HG03175 (cell line): Measurements from ENCODE around the gene STH.

ENCODE experiments used
- ATAC-seq: cut with Tn5 transposase; IDR thresholded peaks from one replicate; pipeline ENCODE4 v1.9.1; 2021; ENCODE audit warnings: mild to moderate bottlenecking, moderate library complexity; ENCODE audit not compliant: unreplicated experiment

Gene STH

GRCh38 chr17:46025060-46025459 is 26.0 kb downstream of the STH start:
- no peak for ATAC-seq

DNA sequence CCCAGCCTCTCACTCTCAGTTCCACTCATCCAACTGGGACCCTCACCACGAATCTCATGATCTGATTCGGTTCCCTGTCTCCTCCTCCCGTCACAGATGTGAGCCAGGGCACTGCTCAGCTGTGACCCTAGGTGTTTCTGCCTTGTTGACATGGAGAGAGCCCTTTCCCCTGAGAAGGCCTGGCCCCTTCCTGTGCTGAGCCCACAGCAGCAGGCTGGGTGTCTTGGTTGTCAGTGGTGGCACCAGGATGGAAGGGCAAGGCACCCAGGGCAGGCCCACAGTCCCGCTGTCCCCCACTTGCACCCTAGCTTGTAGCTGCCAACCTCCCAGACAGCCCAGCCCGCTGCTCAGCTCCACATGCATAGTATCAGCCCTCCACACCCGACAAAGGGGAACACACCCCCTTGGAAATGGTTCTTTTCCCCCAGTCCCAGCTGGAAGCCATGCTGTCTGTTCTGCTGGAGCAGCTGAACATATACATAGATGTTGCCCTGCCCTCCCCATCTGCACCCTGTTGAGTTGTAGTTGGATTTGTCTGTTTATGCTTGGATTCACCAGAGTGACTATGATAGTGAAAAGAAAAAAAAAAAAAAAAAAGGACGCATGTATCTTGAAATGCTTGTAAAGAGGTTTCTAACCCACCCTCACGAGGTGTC is 26.6 kb downstream of the STH start:
- ATAC-seq: no peak

DNA sequence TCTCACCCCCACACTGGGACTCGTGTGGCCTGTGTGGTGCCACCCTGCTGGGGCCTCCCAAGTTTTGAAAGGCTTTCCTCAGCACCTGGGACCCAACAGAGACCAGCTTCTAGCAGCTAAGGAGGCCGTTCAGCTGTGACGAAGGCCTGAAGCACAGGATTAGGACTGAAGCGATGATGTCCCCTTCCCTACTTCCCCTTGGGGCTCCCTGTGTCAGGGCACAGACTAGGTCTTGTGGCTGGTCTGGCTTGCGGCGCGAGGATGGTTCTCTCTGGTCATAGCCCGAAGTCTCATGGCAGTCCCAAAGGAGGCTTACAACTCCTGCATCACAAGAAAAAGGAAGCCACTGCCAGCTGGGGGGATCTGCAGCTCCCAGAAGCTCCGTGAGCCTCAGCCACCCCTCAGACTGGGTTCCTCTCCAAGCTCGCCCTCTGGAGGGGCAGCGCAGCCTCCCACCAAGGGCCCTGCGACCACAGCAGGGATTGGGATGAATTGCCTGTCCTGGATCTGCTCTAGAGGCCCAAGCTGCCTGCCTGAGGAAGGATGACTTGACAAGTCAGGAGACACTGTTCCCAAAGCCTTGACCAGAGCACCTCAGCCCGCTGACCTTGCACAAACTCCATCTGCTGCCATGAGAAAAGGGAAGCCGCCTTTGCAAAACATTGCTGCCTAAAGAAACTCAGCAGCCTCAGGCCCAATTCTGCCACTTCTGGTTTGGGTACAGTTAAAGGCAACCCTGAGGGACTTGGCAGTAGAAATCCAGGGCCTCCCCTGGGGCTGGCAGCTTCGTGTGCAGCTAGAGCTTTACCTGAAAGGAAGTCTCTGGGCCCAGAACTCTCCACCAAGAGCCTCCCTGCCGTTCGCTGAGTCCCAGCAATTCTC is 27.4 kb downstream of the STH start:
- no peak for ATAC-seq

DNA sequence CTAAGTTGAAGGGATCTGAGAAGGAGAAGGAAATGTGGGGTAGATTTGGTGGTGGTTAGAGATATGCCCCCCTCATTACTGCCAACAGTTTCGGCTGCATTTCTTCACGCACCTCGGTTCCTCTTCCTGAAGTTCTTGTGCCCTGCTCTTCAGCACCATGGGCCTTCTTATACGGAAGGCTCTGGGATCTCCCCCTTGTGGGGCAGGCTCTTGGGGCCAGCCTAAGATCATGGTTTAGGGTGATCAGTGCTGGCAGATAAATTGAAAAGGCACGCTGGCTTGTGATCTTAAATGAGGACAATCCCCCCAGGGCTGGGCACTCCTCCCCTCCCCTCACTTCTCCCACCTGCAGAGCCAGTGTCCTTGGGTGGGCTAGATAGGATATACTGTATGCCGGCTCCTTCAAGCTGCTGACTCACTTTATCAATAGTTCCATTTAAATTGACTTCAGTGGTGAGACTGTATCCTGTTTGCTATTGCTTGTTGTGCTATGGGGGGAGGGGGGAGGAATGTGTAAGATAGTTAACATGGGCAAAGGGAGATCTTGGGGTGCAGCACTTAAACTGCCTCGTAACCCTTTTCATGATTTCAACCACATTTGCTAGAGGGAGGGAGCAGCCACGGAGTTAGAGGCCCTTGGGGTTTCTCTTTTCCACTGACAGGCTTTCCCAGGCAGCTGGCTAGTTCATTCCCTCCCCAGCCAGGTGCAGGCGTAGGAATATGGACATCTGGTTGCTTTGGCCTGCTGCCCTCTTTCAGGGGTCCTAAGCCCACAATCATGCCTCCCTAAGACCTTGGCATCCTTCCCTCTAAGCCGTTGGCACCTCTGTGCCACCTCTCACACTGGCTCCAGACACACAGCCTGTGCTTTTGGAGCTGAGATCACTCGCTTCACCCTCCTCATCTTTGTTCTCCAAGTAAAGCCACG is 28.3 kb downstream of the STH start:
- ATAC-seq: no peak

- no peak for ATAC-seq
Observed at GRCh38 chr17:46027976-46028325, 28.9 kb downstream of the STH start.

GRCh38 chr17:46028374-46028773 is 29.3 kb downstream of the STH start:
- no peak for ATAC-seq

- ATAC-seq: no peak
Observed at GRCh38 chr17:46028981-46029565, 30.0 kb downstream of the STH start.

DNA sequence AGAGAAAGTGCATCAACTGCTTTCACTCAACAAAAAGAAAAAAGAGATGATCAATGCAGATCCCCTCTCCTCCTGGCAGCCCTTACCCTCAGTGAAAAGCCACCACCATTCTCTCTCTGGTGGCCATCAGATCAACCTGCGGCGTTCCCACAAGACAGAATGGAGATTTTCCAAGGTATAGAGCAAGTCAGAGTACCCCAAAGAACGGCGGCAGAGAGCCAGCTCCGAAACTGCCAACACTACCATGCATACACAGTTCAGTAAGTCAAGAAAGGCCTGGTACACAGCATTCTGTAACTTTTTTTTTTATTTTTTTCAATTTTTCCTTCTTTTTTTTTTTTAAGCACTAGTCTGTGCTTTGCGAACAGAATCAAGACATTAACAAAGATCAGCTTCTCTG is 30.6 kb downstream of the STH start:
- ATAC-seq: no peak

- ATAC-seq: no peak
Observed at GRCh38 chr17:46030752-46031151, 31.7 kb downstream of the STH start.

DNA sequence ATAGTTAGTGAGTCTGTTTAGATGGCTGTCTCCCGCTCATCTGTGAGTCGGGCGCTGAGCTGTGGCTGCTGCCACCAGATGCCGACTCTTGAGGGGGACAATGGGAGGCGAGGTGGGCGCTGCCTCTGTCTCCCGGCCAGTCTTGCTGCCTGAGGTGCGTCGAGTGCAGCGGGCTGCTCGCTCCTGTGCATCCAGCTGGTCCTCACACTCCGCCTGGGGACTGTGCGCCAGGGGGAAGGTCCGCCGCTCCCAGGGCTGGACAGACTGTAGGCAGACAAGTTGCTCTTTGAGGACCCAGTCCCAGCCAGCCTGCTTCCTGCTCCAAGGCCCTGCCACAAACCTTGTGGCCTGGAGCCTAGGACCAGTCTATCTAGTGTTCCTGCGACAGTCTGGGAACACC is 32.4 kb downstream of the STH start:
- ATAC-seq: no peak

DNA sequence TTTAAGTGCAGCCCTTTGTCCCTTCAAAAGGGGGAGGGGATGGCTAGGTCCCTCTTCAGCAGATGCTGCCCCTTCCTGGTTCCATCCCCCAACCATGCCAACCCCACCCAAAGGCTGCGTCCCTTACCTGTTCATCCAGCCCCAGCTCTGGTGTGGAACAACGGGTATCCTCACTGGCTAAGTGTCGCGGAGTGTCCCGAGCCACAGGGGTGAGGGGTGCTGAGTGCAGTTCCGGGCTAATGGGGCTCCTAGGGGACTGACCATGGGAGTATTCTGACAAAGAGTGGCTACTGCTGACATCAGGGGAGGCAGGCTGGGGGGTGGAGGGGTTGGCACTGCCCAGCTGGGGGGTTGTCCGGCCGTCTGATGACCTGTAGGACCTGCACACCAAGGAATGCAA is 32.9 kb downstream of the STH start:
- no peak for ATAC-seq

- no peak for ATAC-seq
Observed at GRCh38 chr17:46032909-46033308, 33.9 kb downstream of the STH start.

GRCh38 chr17:46033392-46033791 is 34.3 kb downstream of the STH start:
- no peak for ATAC-seq

DNA sequence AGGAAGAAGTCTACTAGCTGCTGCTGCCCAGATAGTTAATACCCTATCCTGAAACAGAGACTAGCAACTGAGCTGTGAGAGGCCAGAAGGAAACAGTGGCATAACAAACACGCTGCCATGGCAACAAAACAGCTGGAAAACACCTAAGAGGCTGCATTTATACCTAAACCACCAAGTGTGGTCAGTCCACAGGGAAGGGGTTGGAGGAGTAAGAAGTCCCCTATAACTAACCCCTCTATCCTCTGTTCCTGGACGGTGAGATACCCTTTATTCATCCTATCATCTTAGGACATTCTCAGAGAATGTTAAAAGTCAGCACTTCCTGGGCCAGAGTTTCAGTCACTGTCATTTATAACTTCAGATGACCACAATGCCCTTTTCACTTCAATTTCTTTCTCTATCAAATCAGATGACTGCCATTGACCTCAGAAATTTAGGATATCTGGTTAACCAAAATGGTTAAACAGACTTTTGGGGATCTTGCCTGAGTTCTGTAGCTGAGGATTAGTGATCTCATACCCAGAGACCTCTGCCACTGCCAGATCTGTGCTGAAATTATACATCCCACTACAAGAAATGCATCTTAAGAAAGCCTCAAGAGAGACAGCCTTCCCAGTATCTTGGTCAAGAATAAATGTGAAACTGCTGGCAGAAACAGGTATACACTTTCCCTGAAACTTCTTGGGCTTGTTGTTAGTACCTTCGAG is 36.2 kb downstream of the STH start:
- peak; percentile 50 for ATAC-seq

DNA sequence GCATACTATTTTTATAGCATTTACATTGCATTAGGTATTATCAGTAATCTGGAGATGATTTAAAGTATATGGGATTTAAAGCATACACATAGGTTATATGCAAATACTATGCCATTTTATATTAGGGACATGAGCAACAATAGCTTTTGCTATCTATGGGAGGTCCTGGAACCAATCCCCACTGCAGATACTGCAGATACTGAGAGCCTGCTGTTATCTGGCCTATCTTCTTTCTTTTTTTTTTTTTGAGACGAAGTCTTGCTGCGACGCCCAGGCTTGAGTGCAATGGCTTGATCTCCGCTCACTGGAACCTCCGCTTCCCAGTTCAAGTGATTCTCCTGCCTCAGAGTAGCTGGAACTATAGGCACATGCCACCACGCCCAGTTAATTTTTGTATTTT is 37.4 kb downstream of the STH start:
- ATAC-seq: no peak

GRCh38 chr17:46037722-46038255 is 38.7 kb downstream of the STH start:
- ATAC-seq: no peak

DNA sequence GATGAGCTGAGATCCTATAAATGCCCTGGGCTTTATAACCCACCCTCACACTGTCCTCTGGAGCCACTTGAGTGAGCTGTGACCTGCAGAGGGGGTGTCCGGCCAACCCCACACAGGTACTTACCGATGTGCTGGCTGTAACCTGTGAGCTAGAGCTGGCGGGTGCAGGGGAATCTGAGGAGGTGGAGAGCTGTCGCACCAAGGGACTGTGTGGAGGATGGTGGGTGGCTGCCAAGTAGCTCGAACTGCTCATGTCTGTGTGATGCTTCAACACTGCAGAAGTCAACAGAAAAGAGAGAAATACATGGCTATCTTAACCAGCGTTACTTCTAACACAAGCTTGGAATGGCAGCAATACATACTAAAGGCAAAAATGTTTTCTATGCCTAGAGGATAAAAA is 39.4 kb downstream of the STH start:
- no peak for ATAC-seq

DNA sequence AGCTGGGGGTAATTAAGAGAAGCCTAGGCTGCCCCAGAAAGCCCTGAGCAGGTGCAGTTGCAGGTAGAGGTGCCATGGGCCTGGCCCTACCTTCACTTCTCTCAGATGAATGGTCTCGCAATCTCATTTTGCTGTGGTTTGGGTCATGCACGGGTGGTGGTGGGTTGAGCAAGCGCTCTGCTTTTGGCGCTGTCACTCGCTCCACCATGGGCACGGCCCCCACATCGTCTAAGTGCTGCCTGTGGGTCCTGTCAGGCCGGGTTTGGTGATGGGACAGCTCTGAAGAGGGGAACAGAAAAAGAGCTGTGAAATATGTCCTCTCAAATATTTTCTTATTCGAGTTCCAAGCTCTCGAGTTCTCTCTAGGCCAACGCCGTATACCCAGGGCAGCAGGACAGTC is 39.9 kb downstream of the STH start:
- ATAC-seq: no peak

GRCh38 chr17:46039592-46040186 is 40.6 kb downstream of the STH start:
- ATAC-seq: no peak

- ATAC-seq: no peak
Observed at GRCh38 chr17:46042246-46042645, 43.2 kb downstream of the STH start.
